OCI-LY7 (cell line): ENCODE results near the gene SPEN.

Experiments used
- EZH2phosphoT487 ChIP-seq: fragments of 200-600 bp; sonication (generic); IDR thresholded peaks from 2 replicates; pipeline ENCODE4 v1.6.1; 2018; ENCODE audit warnings: low read depth, borderline replicate concordance, mild to moderate bottlenecking, mixed run types, antibody characterized with exemption, low read length, moderate library complexity, mixed read lengths
- TF ChIP-seq, protein P1 (sequence below): fragments of 200-600 bp; sonication (generic); conservative IDR thresholded peaks from 2 replicates; pipeline ENCODE4 v1.5.1; 2014; ENCODE audit warnings: mild to moderate bottlenecking, antibody characterized with exemption, low read length, moderate library complexity, mixed read lengths

DNA sequence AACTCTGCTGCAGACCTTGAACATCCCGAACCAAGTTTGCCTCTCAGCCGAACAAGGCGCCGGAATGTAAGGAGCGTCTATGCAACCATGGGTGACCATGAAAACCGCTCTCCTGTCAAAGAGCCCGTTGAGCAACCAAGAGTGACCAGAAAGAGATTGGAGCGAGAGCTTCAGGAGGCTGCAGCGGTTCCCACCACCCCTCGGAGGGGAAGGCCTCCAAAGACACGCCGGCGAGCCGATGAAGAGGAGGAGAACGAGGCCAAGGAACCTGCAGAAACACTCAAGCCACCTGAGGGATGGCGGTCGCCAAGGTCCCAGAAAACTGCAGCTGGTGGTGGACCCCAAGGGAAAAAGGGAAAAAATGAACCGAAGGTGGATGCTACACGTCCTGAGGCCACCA is 84.4 kb downstream of the SPEN start:
- TF ChIP-seq, protein P1, sequence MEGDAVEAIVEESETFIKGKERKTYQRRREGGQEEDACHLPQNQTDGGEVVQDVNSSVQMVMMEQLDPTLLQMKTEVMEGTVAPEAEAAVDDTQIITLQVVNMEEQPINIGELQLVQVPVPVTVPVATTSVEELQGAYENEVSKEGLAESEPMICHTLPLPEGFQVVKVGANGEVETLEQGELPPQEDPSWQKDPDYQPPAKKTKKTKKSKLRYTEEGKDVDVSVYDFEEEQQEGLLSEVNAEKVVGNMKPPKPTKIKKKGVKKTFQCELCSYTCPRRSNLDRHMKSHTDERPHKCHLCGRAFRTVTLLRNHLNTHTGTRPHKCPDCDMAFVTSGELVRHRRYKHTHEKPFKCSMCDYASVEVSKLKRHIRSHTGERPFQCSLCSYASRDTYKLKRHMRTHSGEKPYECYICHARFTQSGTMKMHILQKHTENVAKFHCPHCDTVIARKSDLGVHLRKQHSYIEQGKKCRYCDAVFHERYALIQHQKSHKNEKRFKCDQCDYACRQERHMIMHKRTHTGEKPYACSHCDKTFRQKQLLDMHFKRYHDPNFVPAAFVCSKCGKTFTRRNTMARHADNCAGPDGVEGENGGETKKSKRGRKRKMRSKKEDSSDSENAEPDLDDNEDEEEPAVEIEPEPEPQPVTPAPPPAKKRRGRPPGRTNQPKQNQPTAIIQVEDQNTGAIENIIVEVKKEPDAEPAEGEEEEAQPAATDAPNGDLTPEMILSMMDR, result no peak
- no peak for TF ChIP-seq EZH2phosphoT487
